GM21786 (cell line): ENCODE results near the gene MIAT.

Experiments
- ATAC-seq: cut with Tn5 transposase; IDR thresholded peaks from one replicate; pipeline ENCODE4 v1.9.1; 2021; ENCODE audit not compliant: unreplicated experiment

Gene MIAT

GRCh38 chr22:26665813-26666231 lies 8.4 kb downstream of the MIAT start:
- no peak for ATAC-seq

- ATAC-seq, result no peak
Observed at GRCh38 chr22:26667140-26667539, 9.8 kb downstream of the MIAT start.

GRCh38 chr22:26669060-26669481 lies 11.7 kb downstream of the MIAT start:
- ATAC-seq, result no peak

GRCh38 chr22:26670459-26670858 lies 13.1 kb downstream of the MIAT start:
- no peak for ATAC-seq

GRCh38 chr22:26671317-26672059 lies 14.1 kb downstream of the MIAT start:
- ATAC-seq, result peak; percentile 29

GRCh38 chr22:26672060-26672471 lies 14.7 kb downstream of the MIAT start:
- peak; percentile 1 for ATAC-seq

GRCh38 chr22:26672590-26673468 lies 15.4 kb downstream of the MIAT start:
- peak; percentile 62 for ATAC-seq

GRCh38 chr22:26673486-26673885 lies 16.1 kb downstream of the MIAT start:
- ATAC-seq, result no peak

- ATAC-seq, result no peak
Observed at GRCh38 chr22:26674211-26675190, 17.1 kb downstream of the MIAT start.

GRCh38 chr22:26675687-26676268 lies 18.4 kb downstream of the MIAT start:
- no peak for ATAC-seq

GRCh38 chr22:26677217-26677616 lies 19.8 kb downstream of the MIAT start:
- ATAC-seq, result no peak

GRCh38 chr22:26679003-26679629 lies 21.7 kb downstream of the MIAT start:
- no peak for ATAC-seq

GRCh38 chr22:26680485-26680884 lies 23.1 kb downstream of the MIAT start:
- ATAC-seq, result no peak

- ATAC-seq, result no peak
Observed at GRCh38 chr22:26681395-26681821, 24.0 kb downstream of the MIAT start.

- no peak for ATAC-seq
Observed at GRCh38 chr22:26684168-26684567, 26.8 kb downstream of the MIAT start.

GRCh38 chr22:26685601-26686000 lies 28.2 kb downstream of the MIAT start:
- ATAC-seq, result no peak

- no peak for ATAC-seq
Observed at GRCh38 chr22:26687439-26687838, 30.1 kb downstream of the MIAT start.

GRCh38 chr22:26689513-26690301 lies 32.3 kb downstream of the MIAT start:
- ATAC-seq, result no peak

GRCh38 chr22:26690654-26691376 lies 33.4 kb downstream of the MIAT start:
- no peak for ATAC-seq
